ENCODE data around the gene GPR146. TPM values are rescaled to one million over a fixed set of nuclear protein-coding genes. Genes with fewer than 3 reads are reported as not detected.

GPR146 gene
- total RNA-seq, 2 experiments from 2014 or later = 9.9 to 13.7 TPM

DNA sequence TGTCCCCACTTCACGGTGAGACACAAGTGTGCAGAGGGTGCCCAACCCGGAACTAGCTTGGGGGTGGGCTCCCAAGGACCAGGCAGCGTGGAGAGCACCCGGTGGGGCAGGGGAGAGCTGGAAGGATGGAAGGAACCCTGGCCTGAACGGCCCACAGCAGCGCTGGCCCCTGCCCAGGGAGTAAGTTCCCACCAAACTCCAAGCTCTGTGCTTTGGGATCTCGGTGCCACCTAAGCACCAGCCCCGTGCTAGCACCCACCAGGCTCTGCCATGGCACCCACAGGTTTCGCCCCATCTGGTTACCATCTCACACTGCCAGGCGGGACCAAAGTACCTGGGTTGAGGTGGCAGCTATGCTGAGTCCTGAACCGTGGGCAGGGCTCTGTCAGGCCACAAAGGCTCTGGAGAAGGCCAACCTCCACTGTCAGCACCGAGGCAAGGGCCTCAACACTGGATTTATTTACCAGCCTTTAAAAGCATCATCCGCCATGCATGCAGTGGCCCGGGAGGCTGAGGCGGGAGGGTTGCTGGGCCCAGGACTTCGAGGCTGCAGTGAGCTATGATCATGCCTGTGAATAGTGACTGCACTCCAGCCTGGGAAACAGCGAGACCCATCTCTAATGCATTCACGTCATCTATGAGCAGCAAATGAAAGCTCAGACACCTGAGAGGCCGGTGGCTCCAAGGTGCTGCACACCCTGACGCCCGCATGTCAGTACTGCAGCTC lies 59.6 kb downstream of the GPR146 start:
- Mint-ChIP-seq H3K36me3 (ENCODE audit: low read depth) (no peaks in the 10 kb centered on the region), H3K27ac (no peak overlapping the region), H3K9me3 (no peaks in the 10 kb centered on the region), H3K4me1 (ENCODE audit: low read depth) (peaks cover 17% of the 10 kb centered on the region), H3K4me3 (no peak overlapping the region), H3K27me3 (no peaks in the 10 kb centered on the region)
- intact Hi-C loops (cut with DNase I, micrococcal nuclease) = no loop called here
- Histone ChIP-seq H3K9me3 (ENCODE audit: control insufficient read depth in 1 of 2, insufficient read depth in 1 of 2, low read length in 2 of 2) (no peaks in the 10 kb centered on the region), H3K36me3 (ENCODE audit: insufficient read depth, low read length) (no peaks in the 10 kb centered on the region), H3K27me3 (ENCODE audit: control insufficient read depth in 1 of 2, insufficient read depth in 2 of 2, low read length in 2 of 2) (no peaks in the 10 kb centered on the region), H3K4me1 (ENCODE audit: insufficient read depth, low read length) (peaks cover 22% of the 10 kb centered on the region), H3K27ac (ENCODE audit: low read depth in 1 of 2, low read length in 2 of 2) (no peak overlapping the region), H3K4me3 (ENCODE audit: low read length) (peak overlapping the region; percentile 9)
- TF ChIP-seq, protein P1, sequence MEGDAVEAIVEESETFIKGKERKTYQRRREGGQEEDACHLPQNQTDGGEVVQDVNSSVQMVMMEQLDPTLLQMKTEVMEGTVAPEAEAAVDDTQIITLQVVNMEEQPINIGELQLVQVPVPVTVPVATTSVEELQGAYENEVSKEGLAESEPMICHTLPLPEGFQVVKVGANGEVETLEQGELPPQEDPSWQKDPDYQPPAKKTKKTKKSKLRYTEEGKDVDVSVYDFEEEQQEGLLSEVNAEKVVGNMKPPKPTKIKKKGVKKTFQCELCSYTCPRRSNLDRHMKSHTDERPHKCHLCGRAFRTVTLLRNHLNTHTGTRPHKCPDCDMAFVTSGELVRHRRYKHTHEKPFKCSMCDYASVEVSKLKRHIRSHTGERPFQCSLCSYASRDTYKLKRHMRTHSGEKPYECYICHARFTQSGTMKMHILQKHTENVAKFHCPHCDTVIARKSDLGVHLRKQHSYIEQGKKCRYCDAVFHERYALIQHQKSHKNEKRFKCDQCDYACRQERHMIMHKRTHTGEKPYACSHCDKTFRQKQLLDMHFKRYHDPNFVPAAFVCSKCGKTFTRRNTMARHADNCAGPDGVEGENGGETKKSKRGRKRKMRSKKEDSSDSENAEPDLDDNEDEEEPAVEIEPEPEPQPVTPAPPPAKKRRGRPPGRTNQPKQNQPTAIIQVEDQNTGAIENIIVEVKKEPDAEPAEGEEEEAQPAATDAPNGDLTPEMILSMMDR (IDR thresholded peaks at IDR 0.05) = no peak
- DNase-seq = no peak
- ChIA-PET POLR2A (interaction anchor here (0.9 kb wide), 1 partner anchor 35 kb away, joined by 3 read pairs; no protein-coding TSS in a partner anchor), CTCF (interaction anchor here (1.4 to 1.6 kb wide), 2 partner anchors 18 to 38 kb away, joined by 3 to 4 read pairs; no protein-coding TSS in a partner anchor)
- ATAC-seq (ENCODE audit: poor library complexity) = no peak

DNA sequence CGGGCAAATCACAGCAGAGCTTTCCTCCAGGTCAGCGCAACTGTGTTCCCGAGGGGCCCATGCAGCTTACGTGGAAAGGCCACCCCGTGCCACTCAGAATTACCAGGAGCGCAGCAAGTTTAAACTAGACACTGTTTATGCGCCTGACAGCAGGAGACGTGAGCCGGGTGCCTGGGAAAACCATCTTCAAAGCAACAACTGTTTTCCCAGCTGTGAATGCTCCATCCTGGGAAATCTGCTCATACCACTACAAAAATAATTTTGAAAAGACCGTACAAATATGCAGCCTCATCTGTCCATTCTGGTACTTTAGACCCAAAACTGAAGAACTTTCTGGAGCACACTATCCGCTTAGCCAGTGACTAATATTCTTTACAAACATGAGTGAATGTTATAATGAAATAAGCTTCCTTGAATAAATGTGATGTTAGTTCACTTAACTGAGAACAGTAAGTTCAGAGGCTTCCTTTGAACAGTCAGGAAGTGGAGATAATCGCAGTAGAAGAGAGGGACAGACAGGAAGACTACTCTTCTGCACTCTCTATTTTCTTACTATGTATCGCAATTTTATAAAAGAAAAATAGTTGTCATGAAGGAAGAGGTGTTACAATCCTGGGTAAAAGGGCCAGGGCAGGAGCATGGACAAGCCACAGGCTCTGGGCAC lies 60.3 kb downstream of the GPR146 start:
- Mint-ChIP-seq H3K4me3 (no peak overlapping the region), H3K27me3 (no peaks in the 10 kb centered on the region), H3K27ac (no peak overlapping the region), H3K36me3 (ENCODE audit: low read depth) (no peaks in the 10 kb centered on the region), H3K9me3 (no peaks in the 10 kb centered on the region), H3K4me1 (ENCODE audit: low read depth) (peaks cover 17% of the 10 kb centered on the region)
- no peaks in the 10 kb centered on the region for H3K27me3 ChIP-seq (ENCODE audit: control insufficient read depth in 1 of 2, insufficient read depth in 2 of 2, low read length in 2 of 2)
- H3K4me1 ChIP-seq (ENCODE audit: insufficient read depth, low read length) = peaks cover 22% of the 10 kb centered on the region
- no peaks in the 10 kb centered on the region for H3K36me3 ChIP-seq (ENCODE audit: insufficient read depth, low read length)
- TF ChIP-seq, protein P1 (IDR thresholded peaks at IDR 0.05) = no peak
- ChIA-PET CTCF (interaction anchor here (1.6 kb wide), 1 partner anchor 39 kb away, joined by 4 read pairs; no protein-coding TSS in a partner anchor), POLR2A (no interaction called here)
- DNase-seq (no peak), ATAC-seq (ENCODE audit: poor library complexity) (peak; percentile 41)
- no peak overlapping the region for H3K4me3 ChIP-seq (ENCODE audit: low read length)
- H3K9me3 ChIP-seq (ENCODE audit: control insufficient read depth in 1 of 2, insufficient read depth in 1 of 2, low read length in 2 of 2) = no peaks in the 10 kb centered on the region
- intact Hi-C loops (cut with DNase I, micrococcal nuclease) = loop anchor here in 1 of 2 experiments (5.0 kb wide), 1 partner anchor 687 kb away; no protein-coding TSS in a partner anchor
- no peak overlapping the region for H3K27ac ChIP-seq (ENCODE audit: low read depth in 1 of 2, low read length in 2 of 2)

GRCh38 chr7:1105189-1105588 lies 60.8 kb downstream of the GPR146 start:
- DNase-seq (no peak), ATAC-seq (ENCODE audit: poor library complexity) (no peak)
- H3K27ac ChIP-seq (ENCODE audit: low read depth in 1 of 2, low read length in 2 of 2) = no peak overlapping the region
- no peaks in the 10 kb centered on the region for H3K9me3 ChIP-seq (ENCODE audit: control insufficient read depth in 1 of 2, insufficient read depth in 1 of 2, low read length in 2 of 2)
- no peak overlapping the region for H3K27ac Mint-ChIP-seq
- peaks cover 22% of the 10 kb centered on the region for H3K4me1 ChIP-seq (ENCODE audit: insufficient read depth, low read length)
- no peaks in the 10 kb centered on the region for H3K36me3 ChIP-seq (ENCODE audit: insufficient read depth, low read length)
- TF ChIP-seq, protein P1 (IDR thresholded peaks at IDR 0.05) = no peak
- H3K4me3 Mint-ChIP-seq = no peak overlapping the region
- H3K4me3 ChIP-seq (ENCODE audit: low read length) = no peak overlapping the region
- no peaks in the 10 kb centered on the region for H3K27me3 Mint-ChIP-seq
- no peaks in the 10 kb centered on the region for H3K36me3 Mint-ChIP-seq (ENCODE audit: low read depth)
- ChIA-PET POLR2A (no interaction called here), CTCF (interaction anchor here (1.6 kb wide), 1 partner anchor 39 kb away, joined by 4 read pairs; no protein-coding TSS in a partner anchor)
- H3K27me3 ChIP-seq (ENCODE audit: control insufficient read depth in 1 of 2, insufficient read depth in 2 of 2, low read length in 2 of 2) = no peaks in the 10 kb centered on the region
- no peaks in the 10 kb centered on the region for H3K9me3 Mint-ChIP-seq
- intact Hi-C loops (cut with DNase I, micrococcal nuclease) = loop anchor here in 1 of 2 experiments (5.0 kb wide), 1 partner anchor 688 kb away; no protein-coding TSS in a partner anchor
- peaks cover 17% of the 10 kb centered on the region for H3K4me1 Mint-ChIP-seq (ENCODE audit: low read depth)

All from CD4-positive, alpha-beta T cell (primary cell).